Neural progenitor cell (in vitro differentiated cells): ENCODE data around the gene TSSK2. TPM values are rescaled to one million over a fixed set of nuclear protein-coding genes. Genes with fewer than 3 reads are reported as not detected.

Experiments
- DNase-seq: peaks from one replicate; pipeline ENCODE4 v3.0.0-alpha.2; 2016; ENCODE audit warnings: low spot score
- H2AFZ ChIP-seq: fragments of 200-600 bp; sonication (generic); replicated peaks from 2 replicates; pipeline ENCODE4 v1.6.1; 2016; ENCODE audit warnings: antibody characterized with exemption
- H3F3A ChIP-seq: fragments of 200-600 bp; sonication (generic); 2 replicates; pipeline ENCODE4 v1.6.1; 2016; ENCODE audit warnings: antibody characterized with exemption, low read depth
- H3K27ac ChIP-seq: fragments of 200-600 bp; sonication (generic); 2 replicates; pipeline ENCODE4 v1.5.1; 2016; ENCODE audit warnings: mild to moderate bottlenecking
- H3K27me3 ChIP-seq: fragments of 200-600 bp; sonication (generic); 2 replicates; pipeline ENCODE4 v1.6.1; 2016; ENCODE audit warnings: mild to moderate bottlenecking, moderate library complexity
- H3K36me3 ChIP-seq: fragments of 200-600 bp; sonication (generic); 2 replicates; pipeline ENCODE4 v1.5.1; 2016
- H3K4me1 ChIP-seq: fragments of 200-600 bp; sonication (generic); 2 replicates; pipeline ENCODE4 v1.6.1; 2016; ENCODE audit warnings: mixed run types
- H3K4me2 ChIP-seq: fragments of 200-600 bp; sonication (generic); 2 replicates; pipeline ENCODE4 v1.6.1; 2016
- H3K4me3 ChIP-seq: fragments of 200-600 bp; sonication (generic); 2 replicates; pipeline ENCODE4 v1.5.1; 2016
- H3K79me2 ChIP-seq: fragments of 200-600 bp; sonication (generic); 2 replicates; pipeline ENCODE4 v1.6.1; 2016; ENCODE audit warnings: low read depth
- H3K9ac ChIP-seq: fragments of 200-600 bp; sonication (generic); 2 replicates; pipeline ENCODE4 v1.6.1; 2016
- H3K9me3 ChIP-seq: fragments of 200-600 bp; sonication (generic); 2 replicates; pipeline ENCODE4 v1.5.1; 2016; ENCODE audit warnings: low read depth
- H4K20me1 ChIP-seq: fragments of 200-600 bp; sonication (generic); 2 replicates; pipeline ENCODE4 v1.6.1; 2016; ENCODE audit warnings: low read depth
- H3K27ac Mint-ChIP-seq: 3 replicates; pipeline ENCODE4 v1.8.0; 2021; ENCODE audit warnings: mixed read lengths
- H3K27me3 Mint-ChIP-seq: 2 replicates; pipeline ENCODE4 v1.8.0; 2022; ENCODE audit warnings: low read depth, mild to moderate bottlenecking, inconsistent platforms, moderate library complexity, mixed read lengths; ENCODE audit not compliant: insufficient read depth
- H3K36me3 Mint-ChIP-seq: 3 replicates; pipeline ENCODE4 v1.8.0; 2021; ENCODE audit warnings: mixed read lengths
- H3K4me1 Mint-ChIP-seq: 3 replicates; pipeline ENCODE4 v1.8.0; 2021; ENCODE audit warnings: mixed read lengths
- H3K4me3 Mint-ChIP-seq: 3 replicates; pipeline ENCODE4 v1.8.0; 2021; ENCODE audit warnings: mild to moderate bottlenecking, moderate library complexity, mixed read lengths
- H3K9me3 Mint-ChIP-seq: 3 replicates; pipeline ENCODE4 v1.8.0; 2020; ENCODE audit warnings: mixed read lengths
- EZH2 ChIP-seq: fragments of 200-600 bp; sonication (generic); IDR thresholded peaks from 2 replicates; pipeline ENCODE4 v1.6.1; 2017; ENCODE audit warnings: antibody characterized with exemption, mild to moderate bottlenecking, moderate library complexity
- EZH2phosphoT487 ChIP-seq: fragments of 200-600 bp; sonication (generic); IDR thresholded peaks from 2 replicates; pipeline ENCODE4 v1.6.1; 2017; ENCODE audit warnings: antibody characterized with exemption
- total RNA-seq: library from RNA; depleted of rRNA; stranded (reverse); fragments of >200 nt; gene quantifications from 2 replicates; pipeline ENCODE4 v1.2.3, GENCODE V29; 2015; ENCODE audit warnings: low replicate concordance
- TF ChIP-seq, protein P1 (sequence below): fragments of 200-600 bp; sonication (generic); IDR thresholded peaks from 2 replicates; pipeline ENCODE4 v1.5.1; 2017; ENCODE audit warnings: antibody characterized with exemption, mild to moderate bottlenecking

The TSSK2 gene
- total RNA-seq, 1 donor from 2014 or later = not detected

DNA sequence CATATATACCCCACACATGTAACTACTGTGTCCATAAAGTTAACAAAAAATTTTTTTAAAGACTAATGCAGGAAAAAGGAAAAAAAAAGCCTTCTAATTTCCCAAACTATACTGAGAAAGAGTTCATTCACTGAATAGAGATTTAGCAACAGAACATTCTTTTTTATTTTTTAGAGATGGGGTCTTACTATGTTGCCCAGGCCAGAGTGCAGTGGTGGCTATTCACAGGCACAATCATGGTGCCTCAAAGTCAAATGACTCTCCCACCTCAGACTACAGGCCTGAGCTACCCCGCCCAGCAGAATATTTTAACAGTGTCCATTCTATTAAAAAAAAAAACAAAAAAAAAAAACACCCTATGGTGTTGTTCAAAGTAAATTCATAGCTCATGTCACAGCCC lies 34.6 kb upstream of the TSSK2 start:
- H3K27ac Mint-ChIP-seq = no peak overlapping the region
- no peak overlapping the region for H3K9ac ChIP-seq
- H3K9me3 Mint-ChIP-seq = no peaks in the 10 kb centered on the region
- H3K27ac ChIP-seq = no peak overlapping the region
- TF ChIP-seq EZH2phosphoT487 = no peak
- no peak for TF ChIP-seq EZH2
- TF ChIP-seq, protein P1, sequence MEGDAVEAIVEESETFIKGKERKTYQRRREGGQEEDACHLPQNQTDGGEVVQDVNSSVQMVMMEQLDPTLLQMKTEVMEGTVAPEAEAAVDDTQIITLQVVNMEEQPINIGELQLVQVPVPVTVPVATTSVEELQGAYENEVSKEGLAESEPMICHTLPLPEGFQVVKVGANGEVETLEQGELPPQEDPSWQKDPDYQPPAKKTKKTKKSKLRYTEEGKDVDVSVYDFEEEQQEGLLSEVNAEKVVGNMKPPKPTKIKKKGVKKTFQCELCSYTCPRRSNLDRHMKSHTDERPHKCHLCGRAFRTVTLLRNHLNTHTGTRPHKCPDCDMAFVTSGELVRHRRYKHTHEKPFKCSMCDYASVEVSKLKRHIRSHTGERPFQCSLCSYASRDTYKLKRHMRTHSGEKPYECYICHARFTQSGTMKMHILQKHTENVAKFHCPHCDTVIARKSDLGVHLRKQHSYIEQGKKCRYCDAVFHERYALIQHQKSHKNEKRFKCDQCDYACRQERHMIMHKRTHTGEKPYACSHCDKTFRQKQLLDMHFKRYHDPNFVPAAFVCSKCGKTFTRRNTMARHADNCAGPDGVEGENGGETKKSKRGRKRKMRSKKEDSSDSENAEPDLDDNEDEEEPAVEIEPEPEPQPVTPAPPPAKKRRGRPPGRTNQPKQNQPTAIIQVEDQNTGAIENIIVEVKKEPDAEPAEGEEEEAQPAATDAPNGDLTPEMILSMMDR = no peak
- no peak overlapping the region for H3K4me3 ChIP-seq
- H3K27me3 Mint-ChIP-seq = peaks cover 2% of the 10 kb centered on the region
- H2AFZ ChIP-seq = no peak overlapping the region
- no peaks in the 10 kb centered on the region for H3K9me3 ChIP-seq
- H3K4me1 ChIP-seq = no peaks in the 10 kb centered on the region
- no peak overlapping the region for H3K4me2 ChIP-seq
- H3K4me3 Mint-ChIP-seq = no peak overlapping the region
- no peaks in the 10 kb centered on the region for H3F3A ChIP-seq
- peaks cover 57% of the 10 kb centered on the region for H3K79me2 ChIP-seq
- H3K36me3 ChIP-seq = no peaks in the 10 kb centered on the region
- no peak for DNase-seq
- peaks cover 4% of the 10 kb centered on the region for H3K4me1 Mint-ChIP-seq
- peaks cover 35% of the 10 kb centered on the region for H4K20me1 ChIP-seq
- H3K36me3 Mint-ChIP-seq = peaks cover 5% of the 10 kb centered on the region
- H3K27me3 ChIP-seq = no peaks in the 10 kb centered on the region

GRCh38 chr22:19097518-19097917 lies 33.6 kb upstream of the TSSK2 start:
- Histone ChIP-seq H4K20me1 (peaks cover 35% of the 10 kb centered on the region), H3K9me3 (no peaks in the 10 kb centered on the region), H3K27me3 (no peaks in the 10 kb centered on the region), H3F3A (no peaks in the 10 kb centered on the region), H3K4me1 (no peaks in the 10 kb centered on the region), H2AFZ (no peak overlapping the region), H3K27ac (no peak overlapping the region), H3K4me2 (no peak overlapping the region), H3K4me3 (no peak overlapping the region), H3K36me3 (no peaks in the 10 kb centered on the region), H3K9ac (no peak overlapping the region), H3K79me2 (peaks cover 60% of the 10 kb centered on the region)
- Mint-ChIP-seq H3K4me3 (no peak overlapping the region), H3K9me3 (peaks cover 4% of the 10 kb centered on the region), H3K4me1 (peaks cover 4% of the 10 kb centered on the region), H3K36me3 (peaks cover 10% of the 10 kb centered on the region), H3K27me3 (peaks cover 2% of the 10 kb centered on the region), H3K27ac (no peak overlapping the region)
- TF ChIP-seq EZH2 (no peak), EZH2phosphoT487 (no peak)
- TF ChIP-seq, protein P1 = no peak
- DNase-seq = no peak

DNA sequence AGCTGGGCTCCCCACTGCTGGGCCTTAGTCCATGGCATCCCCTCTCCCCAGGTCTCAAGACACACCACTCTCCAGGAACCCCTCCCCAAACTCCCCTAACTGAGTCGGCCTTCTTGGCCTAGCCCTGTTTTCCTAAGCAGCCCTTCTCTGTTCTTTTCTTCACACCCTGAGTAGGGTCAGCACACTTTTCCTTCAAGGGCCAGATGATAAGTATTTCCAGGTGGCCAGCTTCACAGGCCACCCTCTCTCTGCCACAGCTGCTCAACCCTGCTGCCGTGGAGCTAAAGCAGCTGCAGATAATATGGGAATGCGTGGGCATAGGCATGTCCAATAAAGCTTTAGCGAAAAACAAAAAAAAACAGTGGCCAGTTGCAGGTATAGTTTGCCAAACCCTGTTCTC lies 33.0 kb upstream of the TSSK2 start:
- no peaks in the 10 kb centered on the region for H3K27me3 ChIP-seq
- peaks cover 39% of the 10 kb centered on the region for H4K20me1 ChIP-seq
- H3F3A ChIP-seq = no peaks in the 10 kb centered on the region
- no peak overlapping the region for H3K4me3 Mint-ChIP-seq
- no peak for DNase-seq
- peaks cover 66% of the 10 kb centered on the region for H3K79me2 ChIP-seq
- no peak for TF ChIP-seq EZH2phosphoT487
- TF ChIP-seq EZH2 = no peak
- TF ChIP-seq, protein P1 = no peak
- H3K4me2 ChIP-seq = no peak overlapping the region
- peaks cover 4% of the 10 kb centered on the region for H3K9me3 Mint-ChIP-seq
- no peak overlapping the region for H3K4me3 ChIP-seq
- H3K9ac ChIP-seq = no peak overlapping the region
- H3K9me3 ChIP-seq = no peaks in the 10 kb centered on the region
- H2AFZ ChIP-seq = no peak overlapping the region
- no peaks in the 10 kb centered on the region for H3K4me1 ChIP-seq
- H3K4me1 Mint-ChIP-seq = peaks cover 8% of the 10 kb centered on the region
- H3K27me3 Mint-ChIP-seq = peaks cover 2% of the 10 kb centered on the region
- H3K27ac Mint-ChIP-seq = peak overlapping the region; percentile 57
- no peaks in the 10 kb centered on the region for H3K36me3 ChIP-seq
- H3K36me3 Mint-ChIP-seq = peaks cover 11% of the 10 kb centered on the region
- no peak overlapping the region for H3K27ac ChIP-seq
